Stimulated activated CD8-positive, alpha-beta memory T cell treated with anti-CD3 and anti-CD28 coated beads, Interleukin-7, amount 100 ng/mL, for 24 hours (primary cell): ENCODE measurements around the gene PDIA2.
"Not testable (repeated sequence)": the region's sequence is repeated elsewhere in the genome, so short reads cannot be mapped to it uniquely, and the experiment has no call there.

Experiments used
- DNase-seq: peaks from one replicate; pipeline ENCODE4 v3.0.0-alpha.2; 2020; ENCODE audit warnings: low read depth

PDIA2 gene

GRCh38 chr16:264440-264951, 18.5 kb upstream of the PDIA2 start:
- DNase-seq = no peak

- DNase-seq = no peak
These were observed 17.9 kb upstream of the PDIA2 start for GRCh38 chr16:265002-265529.

DNA sequence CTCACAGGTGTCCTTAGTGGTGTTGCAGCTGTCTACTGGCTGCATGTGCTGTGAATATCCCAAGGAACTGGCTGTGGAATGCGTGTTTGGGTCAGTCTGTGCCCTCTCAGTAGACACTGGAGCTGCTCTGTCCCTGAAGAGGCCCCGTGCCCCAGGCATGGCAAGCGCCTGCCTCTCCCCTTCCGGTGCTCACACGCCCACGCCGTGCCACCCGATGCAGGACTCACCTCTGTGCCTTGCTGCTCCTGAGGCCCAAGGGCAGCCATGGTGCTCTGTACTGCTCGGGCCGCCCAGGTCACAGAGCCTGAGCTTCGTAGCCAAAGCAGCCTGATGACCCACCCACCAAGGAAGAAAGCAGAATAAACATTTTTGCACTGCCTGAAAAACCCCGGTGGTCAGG, 17.3 kb upstream of the PDIA2 start:
- DNase-seq = no peak

GRCh38 chr16:266258-267164, 16.5 kb upstream of the PDIA2 start:
- no peak for DNase-seq

- DNase-seq = not testable (repeated sequence)
These were observed 15.4 kb upstream of the PDIA2 start for GRCh38 chr16:267562-267961.

GRCh38 chr16:268141-269053, 14.6 kb upstream of the PDIA2 start:
- DNase-seq = no peak

DNA sequence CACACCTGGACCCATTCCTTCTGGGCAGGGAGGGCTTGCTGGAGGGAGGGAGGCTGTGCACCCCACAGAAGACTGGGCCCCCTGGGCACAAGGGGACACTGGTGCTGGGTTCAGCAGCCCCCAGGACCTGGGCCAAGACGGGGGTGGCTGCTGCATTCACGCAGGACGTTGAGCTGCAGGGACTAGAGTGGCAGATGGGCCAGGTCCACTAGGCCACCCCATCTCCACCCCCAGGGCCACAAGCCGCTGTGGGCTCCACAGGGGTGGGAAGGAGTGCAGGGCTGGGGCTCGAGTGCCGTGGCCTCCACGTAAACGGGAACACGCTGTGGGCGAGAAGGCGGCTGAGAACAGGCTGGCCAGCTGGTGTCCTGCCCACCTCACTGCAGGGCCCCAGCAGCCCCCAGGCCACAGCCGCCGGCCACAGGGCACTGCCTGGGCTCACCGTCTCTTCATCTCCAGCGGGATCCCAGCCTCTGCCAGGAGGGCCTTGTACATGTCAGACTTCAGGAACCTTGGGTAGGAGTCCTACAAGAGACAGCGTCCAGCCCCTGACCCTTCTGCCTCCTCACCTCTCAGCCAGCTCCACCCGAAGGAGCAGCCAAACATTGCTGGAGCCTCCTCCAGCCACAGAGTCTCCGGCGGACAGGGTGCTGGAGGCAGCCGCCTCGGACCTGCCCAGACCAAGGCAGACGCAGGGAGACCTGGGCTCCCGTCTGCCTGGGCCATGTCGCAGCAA, 13.7 kb upstream of the PDIA2 start:
- DNase-seq = no peak

GRCh38 chr16:270381-271255, 12.3 kb upstream of the PDIA2 start:
- DNase-seq = no peak

GRCh38 chr16:272633-273546, 10.1 kb upstream of the PDIA2 start:
- DNase-seq = no peak

- no peak for DNase-seq
These were observed 9.2 kb upstream of the PDIA2 start for GRCh38 chr16:273547-274421.

GRCh38 chr16:275041-275641, 7.8 kb upstream of the PDIA2 start:
- DNase-seq = no peak

- no peak for DNase-seq
These were observed 7.2 kb upstream of the PDIA2 start, which contains the start of gene RGS11 for GRCh38 chr16:275786-276232. TSS of gene RGS11 (minus strand) at chr16:275944. CDS start at chr16:275911, 33 bp downstream.

DNA sequence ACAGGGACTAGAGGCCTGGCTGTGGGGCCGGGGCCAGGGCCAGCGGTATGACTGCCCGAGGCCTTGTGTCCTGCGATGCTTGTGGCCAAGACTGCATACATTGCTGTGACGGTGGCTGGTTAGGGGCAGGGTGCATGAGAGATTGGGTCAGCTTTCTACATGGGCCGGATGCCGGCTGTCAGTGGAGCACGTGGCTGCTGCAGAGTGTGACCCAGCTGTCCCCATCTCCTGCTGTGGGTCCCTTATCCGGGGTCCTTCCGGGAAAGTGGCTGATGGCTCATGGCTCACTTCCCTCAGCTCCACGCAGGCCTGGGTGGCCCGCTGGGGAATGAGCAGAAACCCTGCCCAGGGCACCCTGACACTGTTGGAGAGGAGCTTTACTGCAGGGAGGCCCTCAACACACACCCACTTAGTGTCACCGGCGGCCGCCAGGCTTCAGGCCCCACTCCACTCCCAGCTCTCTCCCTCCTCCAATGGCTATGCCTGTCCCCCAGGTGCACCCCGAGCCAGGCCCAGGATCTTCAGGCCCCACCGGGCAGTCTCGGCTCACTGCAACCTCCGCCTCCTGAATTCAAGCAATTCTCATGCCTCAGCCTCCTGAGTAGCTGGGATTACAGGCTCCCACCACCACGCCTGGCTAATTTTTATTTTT, 6.4 kb upstream of the PDIA2 start:
- DNase-seq = no peak

DNA sequence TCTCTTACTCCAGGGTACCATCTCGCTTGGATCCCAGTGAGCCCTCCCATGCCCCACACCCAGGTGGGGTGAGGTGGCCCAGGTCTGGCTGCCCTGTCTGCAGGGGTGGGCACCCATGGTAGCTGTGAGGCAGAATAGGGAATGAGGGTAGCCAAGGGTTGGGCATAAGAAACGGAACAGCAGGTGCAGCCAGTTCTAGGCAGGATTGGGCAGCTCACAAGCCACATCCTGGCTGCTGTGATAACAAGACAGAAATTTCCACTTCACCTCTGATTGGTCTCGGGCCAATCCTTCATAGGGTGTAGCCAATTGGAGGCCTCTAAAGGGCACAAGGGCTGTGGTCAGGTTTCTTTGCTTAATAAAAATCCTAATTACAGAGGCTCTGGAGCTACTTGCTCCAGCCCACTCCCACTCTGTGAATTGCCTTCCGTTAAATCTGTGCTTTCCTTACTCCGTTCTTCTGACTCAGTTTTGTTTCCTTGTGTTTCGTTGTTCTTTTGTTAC, 4.0 kb upstream of the PDIA2 start:
- no peak for DNase-seq

- DNase-seq = no peak
These were observed 3.4 kb upstream of the PDIA2 start for GRCh38 chr16:279531-279930.

- DNase-seq = no peak
These were observed 2.9 kb upstream of the PDIA2 start for GRCh38 chr16:280005-280460.

- DNase-seq = no peak
These were observed 2.4 kb upstream of the PDIA2 start, which contains the start of gene ARHGDIG for GRCh38 chr16:280552-280951. TSS of gene ARHGDIG (plus strand) at chr16:280591. CDS start at chr16:280681, 90 bp downstream.
